ENCODE data around the gene KIF24.

Gene KIF24

DNA sequence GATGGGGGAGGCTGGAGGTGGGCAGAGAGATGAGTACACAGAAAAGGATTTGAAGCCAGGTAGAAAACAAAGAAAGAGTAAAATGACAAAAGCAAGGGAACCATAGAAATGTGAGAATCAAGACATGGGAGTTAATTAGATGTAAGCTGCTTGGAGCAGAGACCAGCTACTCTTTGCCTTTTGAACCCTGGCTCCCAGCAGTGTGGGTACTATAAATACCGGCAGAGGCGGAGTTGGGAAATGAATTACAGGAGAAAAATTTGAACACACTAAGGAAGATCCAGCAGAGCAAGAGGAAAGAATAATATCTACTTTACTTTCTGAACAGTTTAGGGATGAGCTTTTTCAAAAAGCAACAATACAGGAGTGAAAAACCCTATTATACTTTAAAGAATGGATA, 36.5 kb downstream of the KIF24 start:
- no peak overlapping the region for H3K9ac ChIP-seq
- H2AFZ ChIP-seq, result no peak overlapping the region
- H3K79me2 ChIP-seq, result no peaks in the 10 kb centered on the region
- H3K27me3 ChIP-seq (ENCODE audit: control insufficient read depth, insufficient read depth, low read length), result no peaks in the 10 kb centered on the region
- no peaks in the 10 kb centered on the region for H3K36me3 ChIP-seq (ENCODE audit: control insufficient read depth, insufficient read depth, low read length)
- no peak overlapping the region for H3K27ac ChIP-seq
- no peaks in the 10 kb centered on the region for H3K9me3 ChIP-seq (ENCODE audit: control insufficient read depth, low read length)
- H3K4me3 ChIP-seq (ENCODE audit: low read depth, low read length), result no peak overlapping the region
- H3K4me1 ChIP-seq, result no peaks in the 10 kb centered on the region
- no peak overlapping the region for H3K4me2 ChIP-seq (ENCODE audit: low read length)
- TF ChIP-seq, protein P1, sequence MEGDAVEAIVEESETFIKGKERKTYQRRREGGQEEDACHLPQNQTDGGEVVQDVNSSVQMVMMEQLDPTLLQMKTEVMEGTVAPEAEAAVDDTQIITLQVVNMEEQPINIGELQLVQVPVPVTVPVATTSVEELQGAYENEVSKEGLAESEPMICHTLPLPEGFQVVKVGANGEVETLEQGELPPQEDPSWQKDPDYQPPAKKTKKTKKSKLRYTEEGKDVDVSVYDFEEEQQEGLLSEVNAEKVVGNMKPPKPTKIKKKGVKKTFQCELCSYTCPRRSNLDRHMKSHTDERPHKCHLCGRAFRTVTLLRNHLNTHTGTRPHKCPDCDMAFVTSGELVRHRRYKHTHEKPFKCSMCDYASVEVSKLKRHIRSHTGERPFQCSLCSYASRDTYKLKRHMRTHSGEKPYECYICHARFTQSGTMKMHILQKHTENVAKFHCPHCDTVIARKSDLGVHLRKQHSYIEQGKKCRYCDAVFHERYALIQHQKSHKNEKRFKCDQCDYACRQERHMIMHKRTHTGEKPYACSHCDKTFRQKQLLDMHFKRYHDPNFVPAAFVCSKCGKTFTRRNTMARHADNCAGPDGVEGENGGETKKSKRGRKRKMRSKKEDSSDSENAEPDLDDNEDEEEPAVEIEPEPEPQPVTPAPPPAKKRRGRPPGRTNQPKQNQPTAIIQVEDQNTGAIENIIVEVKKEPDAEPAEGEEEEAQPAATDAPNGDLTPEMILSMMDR (IDR thresholded peaks at IDR 0.05), result no peak

DNA sequence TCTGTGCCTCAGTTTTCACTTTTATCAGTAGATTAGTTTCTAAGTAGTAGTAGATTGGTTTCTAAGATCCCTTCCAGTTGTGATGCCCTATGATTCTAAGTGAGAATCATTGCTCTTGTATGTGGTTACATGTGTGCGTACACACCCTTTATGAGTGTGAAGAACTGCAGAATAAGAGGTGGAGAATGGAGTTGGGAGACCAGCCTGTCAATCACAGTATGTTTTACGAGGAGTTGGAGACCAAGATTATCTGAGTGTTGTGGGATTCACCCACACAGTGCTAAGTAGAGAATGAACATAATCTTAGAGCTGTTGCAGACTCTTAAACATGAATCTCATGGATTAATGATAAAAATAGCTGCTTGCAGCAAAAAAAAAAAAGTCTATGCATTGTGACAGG, 37.6 kb downstream of the KIF24 start:
- Histone ChIP-seq H3K27ac (no peak overlapping the region), H3K36me3 (ENCODE audit: control insufficient read depth, insufficient read depth, low read length) (no peaks in the 10 kb centered on the region)

DNA sequence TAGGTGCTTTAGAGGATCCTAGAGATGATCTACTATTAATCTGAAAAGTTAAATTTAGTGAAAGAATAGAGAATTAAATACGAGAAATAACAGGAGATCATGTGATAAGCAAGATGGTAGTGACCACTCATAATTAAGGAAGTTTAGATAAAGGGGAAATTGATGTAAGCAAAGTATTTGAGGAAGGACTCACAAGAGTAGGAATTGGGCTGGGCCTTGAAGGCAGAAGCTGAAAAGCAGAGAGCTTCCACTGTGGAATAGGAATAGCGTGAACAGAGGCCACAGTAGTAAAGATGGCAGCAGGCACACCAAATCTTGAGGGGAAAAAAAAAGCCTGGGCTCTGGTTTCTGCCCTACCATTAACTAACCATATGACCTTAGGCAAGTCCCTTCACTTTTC, 38.0 kb downstream of the KIF24 start:
- TF ChIP-seq, protein P1 (IDR thresholded peaks at IDR 0.05), result no peak

More for the DNA sequence above, 37.6 kb downstream of the KIF24 start:
- Histone ChIP-seq H3K4me2 (ENCODE audit: low read length) (no peak overlapping the region), H3K4me3 (ENCODE audit: low read depth, low read length) (no peak overlapping the region), H3K4me1 (no peaks in the 10 kb centered on the region), H3K27me3 (ENCODE audit: control insufficient read depth, insufficient read depth, low read length) (no peaks in the 10 kb centered on the region), H2AFZ (no peak overlapping the region), H3K9me3 (ENCODE audit: control insufficient read depth, low read length) (no peaks in the 10 kb centered on the region), H3K9ac (no peak overlapping the region), H3K79me2 (no peaks in the 10 kb centered on the region)
- TF ChIP-seq, protein P1 (IDR thresholded peaks at IDR 0.05), result no peak

DNA sequence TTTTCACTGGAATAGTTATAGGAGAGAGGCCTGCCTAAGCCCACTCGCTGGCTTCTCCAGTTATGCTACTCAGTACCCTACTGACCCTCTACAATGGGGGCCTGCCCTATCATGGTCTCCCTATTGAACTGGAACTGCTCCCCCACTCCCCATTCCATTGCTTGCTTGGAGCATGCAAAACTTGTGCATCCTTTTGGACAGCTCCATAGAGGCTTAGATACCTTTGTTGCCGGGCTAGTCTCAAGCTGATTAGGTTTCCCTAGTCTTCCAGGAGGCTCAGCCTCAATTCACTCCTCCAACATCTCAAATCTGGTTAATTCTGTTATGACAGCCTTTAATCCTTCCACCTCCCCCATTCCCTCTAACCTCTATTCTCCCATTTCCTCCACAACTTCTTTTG, 39.9 kb downstream of the KIF24 start:
- Histone ChIP-seq H3K4me1 (no peaks in the 10 kb centered on the region), H3K27ac (no peak overlapping the region), H3K4me2 (ENCODE audit: low read length) (no peak overlapping the region), H3K36me3 (ENCODE audit: control insufficient read depth, insufficient read depth, low read length) (no peaks in the 10 kb centered on the region), H3K4me3 (ENCODE audit: low read depth, low read length) (no peak overlapping the region), H3K9ac (no peak overlapping the region), H3K9me3 (ENCODE audit: control insufficient read depth, low read length) (no peaks in the 10 kb centered on the region), H2AFZ (no peak overlapping the region), H3K27me3 (ENCODE audit: control insufficient read depth, insufficient read depth, low read length) (no peaks in the 10 kb centered on the region), H3K79me2 (no peaks in the 10 kb centered on the region)
- TF ChIP-seq, protein P1 (IDR thresholded peaks at IDR 0.05), result no peak

More for the DNA sequence above, 38.0 kb downstream of the KIF24 start:
- Histone ChIP-seq H3K27me3 (ENCODE audit: control insufficient read depth, insufficient read depth, low read length) (no peaks in the 10 kb centered on the region), H3K9me3 (ENCODE audit: control insufficient read depth, low read length) (no peaks in the 10 kb centered on the region), H3K4me3 (ENCODE audit: low read depth, low read length) (no peak overlapping the region), H2AFZ (no peak overlapping the region), H3K9ac (no peak overlapping the region), H3K79me2 (no peaks in the 10 kb centered on the region), H3K4me2 (ENCODE audit: low read length) (no peak overlapping the region), H3K27ac (no peak overlapping the region), H3K4me1 (no peaks in the 10 kb centered on the region), H3K36me3 (ENCODE audit: control insufficient read depth, insufficient read depth, low read length) (no peaks in the 10 kb centered on the region)

DNA sequence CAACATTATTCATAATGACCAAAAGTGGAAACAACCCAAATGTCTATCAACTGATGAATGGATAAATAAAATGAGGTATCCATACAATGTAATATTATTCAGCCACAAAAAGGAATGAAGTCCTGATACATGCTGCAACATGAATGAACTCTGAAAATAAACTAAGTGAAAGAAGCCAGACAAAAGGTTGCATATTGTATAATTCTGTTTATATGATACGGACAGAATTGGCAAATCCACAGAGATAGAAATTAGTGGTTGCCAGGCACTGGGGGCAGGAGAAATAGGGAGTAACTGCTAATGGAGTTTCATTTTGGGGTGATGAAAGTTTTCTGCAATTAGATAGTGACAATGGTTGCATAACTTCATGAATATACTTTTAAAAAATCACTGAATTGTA, 47.0 kb downstream of the KIF24 start:
- no peaks in the 10 kb centered on the region for H3K36me3 ChIP-seq (ENCODE audit: control insufficient read depth, insufficient read depth, low read length)
- H3K4me2 ChIP-seq (ENCODE audit: low read length), result no peak overlapping the region
- no peak overlapping the region for H3K27ac ChIP-seq
- no peak overlapping the region for H3K9ac ChIP-seq
- H3K4me3 ChIP-seq (ENCODE audit: low read depth, low read length), result no peak overlapping the region
- no peaks in the 10 kb centered on the region for H3K4me1 ChIP-seq
- H3K27me3 ChIP-seq (ENCODE audit: control insufficient read depth, insufficient read depth, low read length), result no peaks in the 10 kb centered on the region
- H2AFZ ChIP-seq, result no peak overlapping the region
- no peaks in the 10 kb centered on the region for H3K9me3 ChIP-seq (ENCODE audit: control insufficient read depth, low read length)
- no peaks in the 10 kb centered on the region for H3K79me2 ChIP-seq
- TF ChIP-seq, protein P1 (IDR thresholded peaks at IDR 0.05), result no peak

All from parathyroid adenoma (tissue), 2 donors.